Measurements from ENCODE around the gene IQCH.

DNA sequence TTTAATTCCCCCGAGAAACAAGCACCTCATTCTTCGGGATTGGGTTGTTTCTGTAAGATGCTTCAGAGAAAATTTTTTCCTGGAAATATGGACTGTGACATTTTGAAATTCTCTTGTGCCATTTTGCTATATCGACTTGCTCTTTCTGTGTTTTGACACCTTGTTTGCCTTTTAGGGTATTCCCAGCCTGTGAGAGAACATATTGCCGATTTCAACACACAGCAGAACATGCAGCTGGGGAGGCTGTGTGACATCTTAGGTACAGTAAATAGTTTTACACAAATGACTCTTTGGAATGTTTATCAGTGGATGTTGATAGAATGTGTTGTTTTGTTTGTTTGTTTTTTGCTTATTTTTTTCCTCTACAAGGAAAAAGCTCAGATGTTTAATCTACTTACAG, 130.2 kb downstream of the IQCH start:
- TF ChIP-seq RFX5 (IDR thresholded peaks at IDR 0.05) (no peak), ELK1 (IDR thresholded peaks at IDR 0.05; ENCODE audit: low read depth, low read length) (no peak), FOSL2 (IDR thresholded peaks at IDR 0.05) (no peak), FOSL2 (CRISPR knock-in tag; IDR thresholded peaks at IDR 0.05) (no peak), POLR2A (IDR thresholded peaks at IDR 0.05; ENCODE audit: low read length) (no peak), CTCF (IDR thresholded peaks at IDR 0.05) (no peak), REST (IDR thresholded peaks at IDR 0.05) (no peak), MAX (IDR thresholded peaks at IDR 0.05) (no peak), POLR2AphosphoS2 (conservative IDR thresholded peaks at IDR 0.05; ENCODE audit: low read length) (no peak), EHMT2 (IDR thresholded peaks at IDR 0.05; ENCODE audit: low read depth) (no peak)

All from A549 (cell line).